ENCODE measurements around the gene DRD4. TPM values are rescaled to one million over a fixed set of nuclear protein-coding genes. Genes with fewer than 3 reads are reported as not detected.
A peak's percentile ranks its signal among the peaks of the same experiment; 100 is the strongest.

Gene DRD4
- total and polyA plus RNA-seq, 2 of the 13 experiments (the other 11 are each of a cell fraction or from before 2014, with no cell fraction given): 0.09 to 0.13 TPM

- TF ChIP-seq, protein P1, sequence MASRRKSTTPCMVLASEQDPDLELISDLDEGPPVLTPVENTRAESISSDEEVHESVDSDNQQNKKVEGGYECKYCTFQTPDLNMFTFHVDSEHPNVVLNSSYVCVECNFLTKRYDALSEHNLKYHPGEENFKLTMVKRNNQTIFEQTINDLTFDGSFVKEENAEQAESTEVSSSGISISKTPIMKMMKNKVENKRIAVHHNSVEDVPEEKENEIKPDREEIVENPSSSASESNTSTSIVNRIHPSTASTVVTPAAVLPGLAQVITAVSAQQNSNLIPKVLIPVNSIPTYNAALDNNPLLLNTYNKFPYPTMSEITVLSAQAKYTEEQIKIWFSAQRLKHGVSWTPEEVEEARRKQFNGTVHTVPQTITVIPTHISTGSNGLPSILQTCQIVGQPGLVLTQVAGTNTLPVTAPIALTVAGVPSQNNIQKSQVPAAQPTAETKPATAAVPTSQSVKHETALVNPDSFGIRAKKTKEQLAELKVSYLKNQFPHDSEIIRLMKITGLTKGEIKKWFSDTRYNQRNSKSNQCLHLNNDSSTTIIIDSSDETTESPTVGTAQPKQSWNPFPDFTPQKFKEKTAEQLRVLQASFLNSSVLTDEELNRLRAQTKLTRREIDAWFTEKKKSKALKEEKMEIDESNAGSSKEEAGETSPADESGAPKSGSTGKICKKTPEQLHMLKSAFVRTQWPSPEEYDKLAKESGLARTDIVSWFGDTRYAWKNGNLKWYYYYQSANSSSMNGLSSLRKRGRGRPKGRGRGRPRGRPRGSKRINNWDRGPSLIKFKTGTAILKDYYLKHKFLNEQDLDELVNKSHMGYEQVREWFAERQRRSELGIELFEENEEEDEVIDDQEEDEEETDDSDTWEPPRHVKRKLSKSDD (CRISPR knock-in tag; IDR thresholded peaks at IDR 0.05; ENCODE audit: low read depth): no peak
- TF ChIP-seq ZNF230 (CRISPR knock-in tag; IDR thresholded peaks at IDR 0.05) (no peak), AGO1 (IDR thresholded peaks at IDR 0.05; ENCODE audit: low read depth, low read length, poor library complexity, severe bottlenecking) (peak; percentile 53), MAZ (IDR thresholded peaks at IDR 0.05; ENCODE audit: borderline replicate concordance, low read depth, low read length) (no peak), MAZ (CRISPR knock-in tag; IDR thresholded peaks at IDR 0.05; ENCODE audit: low read depth) (0 out of 2 replicates have a peak, but pooled peaks have one; percentile 38), TMF1 (CRISPR knock-in tag; IDR thresholded peaks at IDR 0.05; ENCODE audit: low read depth) (no peak), HINFP (CRISPR knock-in tag; IDR thresholded peaks at IDR 0.05; ENCODE audit: low read depth) (no peak), NONO (IDR thresholded peaks at IDR 0.05) (no peak), NONO (CRISPR knock-in tag; conservative IDR thresholded peaks at IDR 0.05) (peak; percentile 48; the same call in 1 of the 2 replicates), REPIN1 (CRISPR knock-in tag; IDR thresholded peaks at IDR 0.05; ENCODE audit: borderline replicate concordance, low read depth) (0 out of 2 replicates have a peak, but pooled peaks have one; percentile 10), RELA (CRISPR knock-in tag; IDR thresholded peaks at IDR 0.05) (no peak), HMG20B (CRISPR knock-in tag; conservative IDR thresholded peaks at IDR 0.05) (no peak)
- TF ChIP-seq, protein P2, sequence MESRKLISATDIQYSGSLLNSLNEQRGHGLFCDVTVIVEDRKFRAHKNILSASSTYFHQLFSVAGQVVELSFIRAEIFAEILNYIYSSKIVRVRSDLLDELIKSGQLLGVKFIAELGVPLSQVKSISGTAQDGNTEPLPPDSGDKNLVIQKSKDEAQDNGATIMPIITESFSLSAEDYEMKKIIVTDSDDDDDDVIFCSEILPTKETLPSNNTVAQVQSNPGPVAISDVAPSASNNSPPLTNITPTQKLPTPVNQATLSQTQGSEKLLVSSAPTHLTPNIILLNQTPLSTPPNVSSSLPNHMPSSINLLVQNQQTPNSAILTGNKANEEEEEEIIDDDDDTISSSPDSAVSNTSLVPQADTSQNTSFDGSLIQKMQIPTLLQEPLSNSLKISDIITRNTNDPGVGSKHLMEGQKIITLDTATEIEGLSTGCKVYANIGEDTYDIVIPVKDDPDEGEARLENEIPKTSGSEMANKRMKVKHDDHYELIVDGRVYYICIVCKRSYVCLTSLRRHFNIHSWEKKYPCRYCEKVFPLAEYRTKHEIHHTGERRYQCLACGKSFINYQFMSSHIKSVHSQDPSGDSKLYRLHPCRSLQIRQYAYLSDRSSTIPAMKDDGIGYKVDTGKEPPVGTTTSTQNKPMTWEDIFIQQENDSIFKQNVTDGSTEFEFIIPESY (CRISPR knock-in tag; IDR thresholded peaks at IDR 0.05): no peak
- TF ChIP-seq, protein P3, sequence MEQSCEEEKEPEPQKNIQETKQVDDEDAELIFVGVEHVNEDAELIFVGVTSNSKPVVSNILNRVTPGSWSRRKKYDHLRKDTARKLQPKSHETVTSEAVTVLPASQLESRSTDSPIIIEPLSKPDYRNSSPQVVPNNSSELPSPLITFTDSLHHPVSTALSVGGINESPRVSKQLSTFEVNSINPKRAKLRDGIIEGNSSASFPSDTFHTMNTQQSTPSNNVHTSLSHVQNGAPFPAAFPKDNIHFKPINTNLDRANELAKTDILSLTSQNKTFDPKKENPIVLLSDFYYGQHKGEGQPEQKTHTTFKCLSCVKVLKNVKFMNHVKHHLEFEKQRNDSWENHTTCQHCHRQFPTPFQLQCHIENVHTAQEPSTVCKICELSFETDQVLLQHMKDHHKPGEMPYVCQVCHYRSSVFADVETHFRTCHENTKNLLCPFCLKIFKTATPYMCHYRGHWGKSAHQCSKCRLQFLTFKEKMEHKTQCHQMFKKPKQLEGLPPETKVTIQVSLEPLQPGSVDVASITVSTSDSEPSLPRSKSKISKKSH (CRISPR knock-in tag; IDR thresholded peaks at IDR 0.05; ENCODE audit: borderline replicate concordance): no peak
Observed at GRCh38 chr11:624705-625635, 12.1 kb upstream of the DRD4 start, which contains the start of gene CDHR5 (continued).

Measured in HepG2 (cell line).